Breast epithelium (tissue), 4 donors: Measurements from ENCODE around the gene FAM184B. TPM values are rescaled to one million over a fixed set of nuclear protein-coding genes. Genes with fewer than 3 reads are reported as not detected.

Experiments used
- DNase-seq, 2 donors: peaks; one replicate each; pipeline ENCODE4 v3.0.0-alpha.2; 2019; ENCODE audit warnings: low spot score in 2 of 2
- H3K27ac ChIP-seq, 2 donors: fragments of 200-600 bp; sonication (generic) in 1 of 2; one replicate each; pipeline ENCODE4 v1.5.1; 2016 to 2019; ENCODE audit warnings: mild to moderate bottlenecking in 1 of 2
- H3K27me3 ChIP-seq, 2 donors: fragments of 200-600 bp; sonication (generic) in 1 of 2; one replicate each; pipeline versions ENCODE4 v1.5.1 to v1.6.0; 2017 to 2019; ENCODE audit warnings: control low read depth in 1 of 2, mild to moderate bottlenecking in 1 of 2
- H3K36me3 ChIP-seq: fragments of 200-600 bp; one replicate; pipeline ENCODE4 v1.5.1; 2019
- H3K4me1 ChIP-seq, 2 donors: fragments of 200-600 bp; sonication (generic); one replicate each; pipeline ENCODE4 v1.5.1; 2016 to 2019; ENCODE audit warnings: control low read depth in 1 of 2
- H3K4me3 ChIP-seq, 3 donors: fragments of 200-600 bp; sonication (generic); 1 replicate in 2 of 3; 2 replicates in 1 of 3; pipeline ENCODE4 v1.5.1; 2016 to 2019; ENCODE audit warnings: mild to moderate bottlenecking in 3 of 3, moderate library complexity in 2 of 3
- H3K9me3 ChIP-seq, 2 donors: fragments of 200-600 bp; sonication (generic) in 1 of 2; one replicate each; pipeline ENCODE4 v1.5.1; 2016 to 2019; ENCODE audit warnings: control low read depth in 1 of 2
- CTCF ChIP-seq, 3 donors: fragments of 450-650 bp; IDR thresholded peaks; one replicate each; pipeline ENCODE4 v1.5.1; 2016 to 2017; ENCODE audit warnings: antibody characterized with exemption in 3 of 3, mild to moderate bottlenecking in 3 of 3, moderate library complexity in 3 of 3
- POLR2A ChIP-seq: fragments of 450-650 bp; IDR thresholded peaks from one replicate; pipeline ENCODE4 v1.6.1; 2016; ENCODE audit warnings: antibody characterized with exemption, mild to moderate bottlenecking, moderate library complexity
- POLR2AphosphoS5 ChIP-seq, 3 donors: sonication (generic); formaldehyde crosslinking; IDR thresholded peaks; one replicate each; pipeline ENCODE4 v1.6.1; 2017; ENCODE audit warnings: antibody characterized with exemption in 3 of 3
- intact Hi-C: fragments of 100-400 bp; cut with DNase I; formaldehyde crosslinking; loops from one replicate; pipeline ENCODE4 v1.15.1; 2023; ENCODE audit warnings: low total_unique reads
- total RNA-seq, 3 donors: library from RNA; depleted of rRNA; stranded (reverse); fragments of >200 nt; gene quantifications; one replicate each; pipeline ENCODE4 v1.1.0, GENCODE V29; 2016

Gene FAM184B
- total RNA-seq, 3 donors from 2014 or later = 0.33 to 0.59 TPM; not detected in 1

GRCh38 chr4:17583276-17583675 is 198.1 kb downstream of the FAM184B start:
- intact Hi-C loops = loop anchor here (10.0 kb wide), 1 partner anchor 688 kb away; the partner anchor contains the start of gene LDB2
- no peaks in the 10 kb centered on the region for H3K4me1 ChIP-seq
- no peaks in the 10 kb centered on the region for H3K36me3 ChIP-seq
- TF ChIP-seq POLR2A (no peak), CTCF (IDR thresholded peaks at IDR 0.05) (no peak), POLR2AphosphoS5 (IDR thresholded peaks at IDR 0.05) (no peak)
- no peak overlapping the region for H3K27ac ChIP-seq
- no peaks in the 10 kb centered on the region for H3K9me3 ChIP-seq
- H3K27me3 ChIP-seq = no peaks in the 10 kb centered on the region
- H3K4me3 ChIP-seq = no peak overlapping the region
- no peak for DNase-seq

- TF ChIP-seq POLR2A = no peak
- no peak for TF ChIP-seq POLR2AphosphoS5 (IDR thresholded peaks at IDR 0.05)
- TF ChIP-seq CTCF (IDR thresholded peaks at IDR 0.05) = no peak
- H3K9me3 ChIP-seq = no peaks in the 10 kb centered on the region
- no peak overlapping the region for H3K4me3 ChIP-seq
- H3K36me3 ChIP-seq = no peaks in the 10 kb centered on the region
- H3K4me1 ChIP-seq = no peaks in the 10 kb centered on the region
- intact Hi-C loops = loop anchor here (10.0 kb wide), 1 partner anchor 686 kb away; the partner anchor contains the start of gene LDB2
- no peaks in the 10 kb centered on the region for H3K27me3 ChIP-seq
- H3K27ac ChIP-seq = peak overlapping the region in 1 of 2 donors; percentile 48
- DNase-seq = no peak
These were observed 200.5 kb downstream of the FAM184B start for GRCh38 chr4:17580969-17581368.

Other genes with a start within 250 kb of the FAM184B start
- 10 to 100 TPM; 72.4 to 93.4 (median 81.0) TPM for gene LAP3, start 204.4 kb downstream of the FAM184B start, total RNA-seq
- 10 to 100 TPM; 13.8 to 22.8 (median 19.7) TPM for gene MED28, start 167.0 kb downstream of the FAM184B start, total RNA-seq
- 10 to 100 TPM; 28.0 to 41.3 (median 28.2) TPM for gene DCAF16, start 29.1 kb upstream of the FAM184B start, total RNA-seq
- gene NCAPG, start 29.4 kb upstream of the FAM184B start, total RNA-seq = under 1 TPM; 0.33 to 0.96 (median 0.59) TPM
- 10 to 100 TPM; 23.9 to 34.1 (median 29.6) TPM for gene LCORL, start 240.1 kb upstream of the FAM184B start, total RNA-seq